Measurements from ENCODE around the gene ADGRL3.

The ADGRL3 gene

GRCh38 chr4:61532336-61533000 lies 332.3 kb downstream of the ADGRL3 start:
- Histone ChIP-seq H3K4me1 (ENCODE audit: insufficient read depth, low read length) (no peaks in the 10 kb centered on the region), H3K9me3 (ENCODE audit: low read length) (no peaks in the 10 kb centered on the region), H3K4me3 (ENCODE audit: low read depth in 1 of 2, low read length in 2 of 2) (no peak overlapping the region), H3K9ac (ENCODE audit: low read length) (no peak overlapping the region), H3K27ac (ENCODE audit: low read depth, low read length) (no peak overlapping the region), H3K27me3 (ENCODE audit: control insufficient read depth in 1 of 2, insufficient read depth in 2 of 2, low read length in 2 of 2) (no peaks in the 10 kb centered on the region), H3K36me3 (ENCODE audit: insufficient read depth, low read length) (no peaks in the 10 kb centered on the region)

GRCh38 chr4:61533140-61533539 lies 333.0 kb downstream of the ADGRL3 start:
- Histone ChIP-seq H3K27ac (ENCODE audit: low read depth, low read length) (no peak overlapping the region), H3K27me3 (ENCODE audit: control insufficient read depth in 1 of 2, insufficient read depth in 2 of 2, low read length in 2 of 2) (no peaks in the 10 kb centered on the region), H3K9ac (ENCODE audit: low read length) (no peak overlapping the region), H3K4me1 (ENCODE audit: insufficient read depth, low read length) (no peaks in the 10 kb centered on the region), H3K4me3 (ENCODE audit: low read depth in 1 of 2, low read length in 2 of 2) (no peak overlapping the region), H3K36me3 (ENCODE audit: insufficient read depth, low read length) (no peaks in the 10 kb centered on the region), H3K9me3 (ENCODE audit: low read length) (no peaks in the 10 kb centered on the region)

- no peaks in the 10 kb centered on the region for H3K9me3 ChIP-seq (ENCODE audit: low read length)
- H3K9ac ChIP-seq (ENCODE audit: low read length) = no peak overlapping the region
- no peak overlapping the region for H3K27ac ChIP-seq (ENCODE audit: low read depth, low read length)
- H3K36me3 ChIP-seq (ENCODE audit: insufficient read depth, low read length) = no peaks in the 10 kb centered on the region
- H3K4me1 ChIP-seq (ENCODE audit: insufficient read depth, low read length) = no peaks in the 10 kb centered on the region
- no peaks in the 10 kb centered on the region for H3K27me3 ChIP-seq (ENCODE audit: control insufficient read depth in 1 of 2, insufficient read depth in 2 of 2, low read length in 2 of 2)
- H3K4me3 ChIP-seq (ENCODE audit: low read depth in 1 of 2, low read length in 2 of 2) = no peak overlapping the region
Observed at GRCh38 chr4:61540944-61541343, 340.8 kb downstream of the ADGRL3 start.

GRCh38 chr4:61541459-61541858 lies 341.3 kb downstream of the ADGRL3 start:
- no peaks in the 10 kb centered on the region for H3K9me3 ChIP-seq (ENCODE audit: low read length)
- no peak overlapping the region for H3K4me3 ChIP-seq (ENCODE audit: low read depth in 1 of 2, low read length in 2 of 2)
- H3K9ac ChIP-seq (ENCODE audit: low read length) = no peak overlapping the region
- no peaks in the 10 kb centered on the region for H3K27me3 ChIP-seq (ENCODE audit: control insufficient read depth in 1 of 2, insufficient read depth in 2 of 2, low read length in 2 of 2)
- no peak overlapping the region for H3K27ac ChIP-seq (ENCODE audit: low read depth, low read length)
- H3K36me3 ChIP-seq (ENCODE audit: insufficient read depth, low read length) = no peaks in the 10 kb centered on the region
- H3K4me1 ChIP-seq (ENCODE audit: insufficient read depth, low read length) = no peaks in the 10 kb centered on the region

GRCh38 chr4:61543976-61544375 lies 343.9 kb downstream of the ADGRL3 start:
- no peaks in the 10 kb centered on the region for H3K4me1 ChIP-seq (ENCODE audit: insufficient read depth, low read length)
- H3K27me3 ChIP-seq (ENCODE audit: control insufficient read depth in 1 of 2, insufficient read depth in 2 of 2, low read length in 2 of 2) = no peaks in the 10 kb centered on the region

GRCh38 chr4:61545902-61546480 lies 345.9 kb downstream of the ADGRL3 start:
- H3K9ac ChIP-seq (ENCODE audit: low read length) = no peak overlapping the region
- no peaks in the 10 kb centered on the region for H3K9me3 ChIP-seq (ENCODE audit: low read length)
- no peaks in the 10 kb centered on the region for H3K4me1 ChIP-seq (ENCODE audit: insufficient read depth, low read length)
- no peak overlapping the region for H3K4me3 ChIP-seq (ENCODE audit: low read depth in 1 of 2, low read length in 2 of 2)
- no peak overlapping the region for H3K27ac ChIP-seq (ENCODE audit: low read depth, low read length)
- H3K36me3 ChIP-seq (ENCODE audit: insufficient read depth, low read length) = no peaks in the 10 kb centered on the region
- H3K27me3 ChIP-seq (ENCODE audit: control insufficient read depth in 1 of 2, insufficient read depth in 2 of 2, low read length in 2 of 2) = no peaks in the 10 kb centered on the region

More at GRCh38 chr4:61543976-61544375, 343.9 kb downstream of the ADGRL3 start:
- Histone ChIP-seq H3K9ac (ENCODE audit: low read length) (no peak overlapping the region), H3K9me3 (ENCODE audit: low read length) (no peaks in the 10 kb centered on the region), H3K27ac (ENCODE audit: low read depth, low read length) (no peak overlapping the region), H3K36me3 (ENCODE audit: insufficient read depth, low read length) (no peaks in the 10 kb centered on the region), H3K4me3 (ENCODE audit: low read depth in 1 of 2, low read length in 2 of 2) (no peak overlapping the region)

GRCh38 chr4:61549336-61549735 lies 349.2 kb downstream of the ADGRL3 start:
- H3K9me3 ChIP-seq (ENCODE audit: low read length) = no peaks in the 10 kb centered on the region
- H3K4me1 ChIP-seq (ENCODE audit: insufficient read depth, low read length) = no peaks in the 10 kb centered on the region
- no peaks in the 10 kb centered on the region for H3K36me3 ChIP-seq (ENCODE audit: insufficient read depth, low read length)
- H3K27ac ChIP-seq (ENCODE audit: low read depth, low read length) = no peak overlapping the region
- H3K9ac ChIP-seq (ENCODE audit: low read length) = no peak overlapping the region
- H3K4me3 ChIP-seq (ENCODE audit: low read depth in 1 of 2, low read length in 2 of 2) = no peak overlapping the region
- H3K27me3 ChIP-seq (ENCODE audit: control insufficient read depth in 1 of 2, insufficient read depth in 2 of 2, low read length in 2 of 2) = no peaks in the 10 kb centered on the region

- no peaks in the 10 kb centered on the region for H3K36me3 ChIP-seq (ENCODE audit: insufficient read depth, low read length)
- no peaks in the 10 kb centered on the region for H3K4me1 ChIP-seq (ENCODE audit: insufficient read depth, low read length)
- no peak overlapping the region for H3K4me3 ChIP-seq (ENCODE audit: low read depth in 1 of 2, low read length in 2 of 2)
- no peaks in the 10 kb centered on the region for H3K9me3 ChIP-seq (ENCODE audit: low read length)
- no peak overlapping the region for H3K9ac ChIP-seq (ENCODE audit: low read length)
- H3K27me3 ChIP-seq (ENCODE audit: control insufficient read depth in 1 of 2, insufficient read depth in 2 of 2, low read length in 2 of 2) = no peaks in the 10 kb centered on the region
- H3K27ac ChIP-seq (ENCODE audit: low read depth, low read length) = no peak overlapping the region
Observed at GRCh38 chr4:61553557-61554125, 353.5 kb downstream of the ADGRL3 start.

GRCh38 chr4:61555789-61556188 lies 355.7 kb downstream of the ADGRL3 start:
- no peaks in the 10 kb centered on the region for H3K36me3 ChIP-seq (ENCODE audit: insufficient read depth, low read length)
- no peak overlapping the region for H3K9ac ChIP-seq (ENCODE audit: low read length)
- H3K4me1 ChIP-seq (ENCODE audit: insufficient read depth, low read length) = no peaks in the 10 kb centered on the region
- H3K27me3 ChIP-seq (ENCODE audit: control insufficient read depth in 1 of 2, insufficient read depth in 2 of 2, low read length in 2 of 2) = no peaks in the 10 kb centered on the region
- no peak overlapping the region for H3K27ac ChIP-seq (ENCODE audit: low read depth, low read length)
- H3K4me3 ChIP-seq (ENCODE audit: low read depth in 1 of 2, low read length in 2 of 2) = no peak overlapping the region
- H3K9me3 ChIP-seq (ENCODE audit: low read length) = no peaks in the 10 kb centered on the region

GRCh38 chr4:61556277-61556676 lies 356.2 kb downstream of the ADGRL3 start:
- Histone ChIP-seq H3K9ac (ENCODE audit: low read length) (no peak overlapping the region), H3K4me1 (ENCODE audit: insufficient read depth, low read length) (no peaks in the 10 kb centered on the region), H3K27me3 (ENCODE audit: control insufficient read depth in 1 of 2, insufficient read depth in 2 of 2, low read length in 2 of 2) (no peaks in the 10 kb centered on the region), H3K27ac (ENCODE audit: low read depth, low read length) (no peak overlapping the region), H3K9me3 (ENCODE audit: low read length) (no peaks in the 10 kb centered on the region), H3K36me3 (ENCODE audit: insufficient read depth, low read length) (no peaks in the 10 kb centered on the region), H3K4me3 (ENCODE audit: low read depth in 1 of 2, low read length in 2 of 2) (no peak overlapping the region)

GRCh38 chr4:61559396-61559795 lies 359.3 kb downstream of the ADGRL3 start:
- no peaks in the 10 kb centered on the region for H3K9me3 ChIP-seq (ENCODE audit: low read length)
- H3K9ac ChIP-seq (ENCODE audit: low read length) = no peak overlapping the region
- no peak overlapping the region for H3K4me3 ChIP-seq (ENCODE audit: low read depth in 1 of 2, low read length in 2 of 2)
- no peak overlapping the region for H3K27ac ChIP-seq (ENCODE audit: low read depth, low read length)
- H3K27me3 ChIP-seq (ENCODE audit: control insufficient read depth in 1 of 2, insufficient read depth in 2 of 2, low read length in 2 of 2) = no peaks in the 10 kb centered on the region
- H3K4me1 ChIP-seq (ENCODE audit: insufficient read depth, low read length) = no peaks in the 10 kb centered on the region
- H3K36me3 ChIP-seq (ENCODE audit: insufficient read depth, low read length) = no peaks in the 10 kb centered on the region

- no peaks in the 10 kb centered on the region for H3K36me3 ChIP-seq (ENCODE audit: insufficient read depth, low read length)
- H3K9ac ChIP-seq (ENCODE audit: low read length) = no peak overlapping the region
- no peaks in the 10 kb centered on the region for H3K9me3 ChIP-seq (ENCODE audit: low read length)
- no peak overlapping the region for H3K4me3 ChIP-seq (ENCODE audit: low read depth in 1 of 2, low read length in 2 of 2)
- no peaks in the 10 kb centered on the region for H3K27me3 ChIP-seq (ENCODE audit: control insufficient read depth in 1 of 2, insufficient read depth in 2 of 2, low read length in 2 of 2)
- H3K27ac ChIP-seq (ENCODE audit: low read depth, low read length) = no peak overlapping the region
- H3K4me1 ChIP-seq (ENCODE audit: insufficient read depth, low read length) = no peaks in the 10 kb centered on the region
Observed at GRCh38 chr4:61561028-61561427, 360.9 kb downstream of the ADGRL3 start.

Measured in muscle layer of colon (tissue), 2 donors.